Measurements from ENCODE around the gene TRAM2. TPM values are rescaled to one million over a fixed set of nuclear protein-coding genes. Genes with fewer than 3 reads are reported as not detected.
A peak's percentile ranks its signal among the peaks of the same experiment; 100 is the strongest.

TRAM2 gene
- polyA plus RNA-seq (ENCODE audit: insufficient read length in 4 of 4): 10 to 100 TPM; 34.7 to 48.5 (median 46.5) TPM

- DNase-seq (ENCODE audit: low read depth in 4 of 4, low spot score in 3 of 4): peak in 2 of 4 donors; percentile 69 to 72
Observed at GRCh38 chr6:52577022-52577777, at the start of gene TRAM2. TRAM2 (minus strand) TSS chr6:52577060; CDS start chr6:52576915, 145 bp downstream.

DNA sequence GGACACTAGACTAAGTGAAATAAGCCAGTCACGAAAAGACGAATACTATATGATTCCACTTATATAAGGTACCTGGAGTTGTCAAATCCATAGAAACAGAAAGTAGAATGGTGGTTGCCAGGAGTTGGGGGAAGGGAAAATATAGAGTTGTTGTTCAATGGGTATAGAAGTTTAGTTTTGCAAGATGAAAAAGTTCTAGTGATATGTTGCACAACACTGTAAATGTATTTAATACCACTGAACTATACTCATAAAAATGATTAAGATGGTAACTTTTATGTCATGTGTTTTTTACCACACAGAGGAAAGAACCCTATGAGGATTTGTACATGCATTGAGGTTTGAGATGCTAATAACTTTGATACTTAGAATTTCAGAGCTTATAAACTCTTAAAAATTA, 46.0 kb upstream of the TRAM2 start:
- DNase-seq (ENCODE audit: low read depth in 4 of 4, low spot score in 3 of 4): no peak

DNA sequence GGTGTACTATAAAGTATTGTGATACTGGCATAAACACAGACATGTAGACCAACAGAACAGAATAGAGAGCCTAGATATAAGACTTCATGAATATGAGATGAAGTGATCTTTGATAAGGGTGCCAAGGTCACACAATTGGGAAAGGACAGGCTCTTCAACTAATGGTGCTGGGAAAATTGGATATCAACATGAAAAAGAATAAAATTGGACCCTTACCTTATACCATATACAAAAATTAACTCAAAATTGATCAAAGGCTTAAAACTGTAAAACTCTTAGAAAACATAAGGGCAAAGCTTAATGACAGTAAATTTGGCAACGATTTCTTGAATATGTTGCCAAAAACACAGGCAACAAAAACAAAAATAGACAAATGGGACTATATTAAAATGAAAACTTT, 44.8 kb upstream of the TRAM2 start:
- no peak for DNase-seq (ENCODE audit: low read depth in 4 of 4, low spot score in 3 of 4)

DNA sequence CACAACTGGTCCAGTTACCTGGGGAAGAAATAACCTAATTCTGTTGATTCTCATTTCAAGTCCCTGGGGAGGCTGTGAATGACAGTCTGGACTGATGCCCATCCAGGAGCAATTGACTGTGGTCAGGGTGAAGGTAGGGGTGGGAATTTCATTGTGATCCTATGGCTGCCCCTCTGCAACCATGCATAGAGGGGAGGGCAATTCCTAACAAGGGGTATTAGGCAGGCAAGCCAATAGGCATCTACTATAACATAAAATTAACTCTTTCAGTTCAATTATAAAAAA, 44.0 kb upstream of the TRAM2 start:
- no peak for DNase-seq (ENCODE audit: low read depth in 4 of 4, low spot score in 3 of 4)

DNA sequence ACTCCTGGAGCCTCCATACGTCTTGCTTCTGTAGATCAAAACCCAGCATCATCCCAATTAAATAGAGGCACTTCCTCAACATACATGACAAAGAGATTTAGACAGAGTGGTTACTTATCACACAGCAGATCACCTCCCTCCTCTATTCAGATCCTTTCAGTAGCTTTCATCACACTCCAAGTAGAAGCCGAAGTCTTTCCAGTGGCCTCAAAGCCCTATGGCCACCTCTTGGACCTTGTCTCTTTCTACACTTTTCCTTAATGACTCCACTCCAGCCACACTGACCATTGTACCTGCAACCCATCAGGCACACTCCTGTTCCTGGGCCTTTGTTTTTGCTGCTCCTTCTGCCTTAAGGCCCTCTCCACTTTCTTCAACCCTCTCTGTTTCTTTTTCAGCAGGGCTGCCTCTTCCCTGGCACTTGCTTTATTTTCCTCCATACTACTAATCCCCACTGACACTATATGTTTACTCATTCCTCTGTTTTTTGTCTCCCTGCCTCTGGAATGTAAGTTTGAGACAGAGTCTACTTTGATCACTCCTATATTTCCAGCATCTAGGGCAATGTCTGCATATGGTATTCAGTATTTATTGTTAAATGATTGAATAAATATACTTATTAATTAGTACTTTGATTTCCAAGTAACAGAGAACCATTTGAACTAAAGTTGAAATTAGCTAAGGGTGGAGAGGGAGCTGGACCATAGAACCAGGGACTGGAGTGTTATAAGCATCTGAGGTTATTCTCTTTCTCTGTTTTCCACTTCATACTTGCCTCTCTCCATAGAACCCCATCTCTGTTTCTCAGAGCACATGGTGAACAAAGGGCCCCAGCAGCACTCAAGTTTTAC, 43.4 kb upstream of the TRAM2 start:
- DNase-seq (ENCODE audit: low read depth in 4 of 4, low spot score in 3 of 4): no peak

GRCh38 chr6:52617087-52617486, 40.2 kb upstream of the TRAM2 start:
- DNase-seq (ENCODE audit: low read depth in 4 of 4, low spot score in 3 of 4): no peak

DNA sequence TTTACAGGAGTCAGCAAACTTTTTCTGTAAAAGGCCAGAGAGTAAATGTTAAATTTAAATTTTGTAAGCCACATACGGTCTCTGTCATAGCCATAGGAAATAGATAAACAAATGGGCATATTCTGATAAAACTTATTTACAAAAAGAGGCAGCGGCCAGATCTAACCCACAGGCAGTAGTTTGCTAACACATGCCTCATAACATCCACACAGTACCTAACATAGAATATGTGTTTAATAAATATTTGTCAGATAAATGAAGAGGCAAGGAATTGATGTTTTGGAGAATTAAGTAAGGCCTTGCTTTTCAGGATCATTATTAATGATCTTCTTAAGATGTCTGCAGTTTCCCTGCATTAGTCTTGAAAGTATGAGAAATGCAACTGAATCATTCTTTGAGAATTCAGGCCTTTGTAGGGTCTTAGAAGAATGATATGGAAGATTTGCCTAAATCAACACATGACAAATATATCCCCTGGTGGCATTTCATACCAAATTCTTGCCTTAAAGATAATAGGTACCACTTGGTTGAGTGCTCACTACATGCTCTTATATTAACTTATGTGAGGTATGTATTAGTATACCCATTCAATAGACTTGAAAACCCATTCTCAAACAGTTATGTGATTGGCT, 39.3 kb upstream of the TRAM2 start:
- DNase-seq (ENCODE audit: low read depth in 4 of 4, low spot score in 3 of 4): no peak

DNA sequence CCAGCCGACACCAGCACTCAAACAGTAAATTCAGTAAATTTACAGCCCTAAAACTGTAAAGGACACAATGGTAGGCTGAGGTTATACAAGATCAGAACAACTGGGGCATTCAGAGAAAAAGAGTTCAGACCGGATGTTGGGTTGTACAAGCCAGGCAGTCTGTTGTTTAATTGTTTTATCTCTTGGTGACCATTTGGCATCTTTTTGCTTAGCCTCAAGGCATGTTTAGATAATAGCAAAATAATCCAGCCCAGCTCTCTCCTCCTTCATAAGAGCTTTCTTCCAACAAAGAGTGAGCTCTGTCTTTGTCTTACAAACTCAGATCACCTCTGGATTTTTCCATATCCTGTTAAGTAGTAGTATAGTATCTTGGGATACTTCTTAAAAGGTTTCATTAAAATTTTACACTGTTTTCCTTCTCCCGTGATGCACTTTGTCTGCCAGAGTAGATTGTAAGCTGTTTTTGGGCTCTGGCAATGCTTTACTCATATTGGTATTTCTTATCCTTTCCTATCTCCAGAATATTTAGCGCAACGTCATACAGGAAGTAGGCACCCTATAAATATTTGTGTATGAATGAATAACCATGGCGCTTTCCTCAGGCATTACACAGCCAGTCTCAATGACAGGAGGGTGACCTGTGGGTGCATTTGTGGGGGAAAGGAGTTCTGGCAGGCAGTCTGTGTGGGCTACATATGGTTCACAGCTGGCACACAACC, 35.6 kb upstream of the TRAM2 start:
- DNase-seq (ENCODE audit: low read depth in 4 of 4, low spot score in 3 of 4): no peak

DNA sequence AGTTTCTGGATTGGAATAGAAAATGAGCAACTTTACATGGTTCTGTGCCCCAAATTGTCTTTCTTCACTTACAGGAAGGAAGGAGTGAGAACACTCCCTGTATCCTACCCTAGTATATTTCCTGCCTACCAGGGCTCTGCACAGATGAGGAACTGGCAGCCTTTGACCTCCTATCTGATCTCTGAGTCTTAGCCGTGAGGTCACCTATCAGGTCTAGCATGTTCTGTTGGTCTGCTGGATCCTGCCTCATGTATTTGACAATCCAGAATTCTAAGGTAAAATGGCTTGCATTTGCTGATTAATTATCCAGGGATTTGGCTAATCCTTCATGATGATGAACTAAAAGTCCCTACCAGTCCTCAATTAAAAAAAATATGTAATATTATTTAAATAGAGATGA, 35.0 kb upstream of the TRAM2 start:
- DNase-seq (ENCODE audit: low read depth in 4 of 4, low spot score in 3 of 4): no peak

DNA sequence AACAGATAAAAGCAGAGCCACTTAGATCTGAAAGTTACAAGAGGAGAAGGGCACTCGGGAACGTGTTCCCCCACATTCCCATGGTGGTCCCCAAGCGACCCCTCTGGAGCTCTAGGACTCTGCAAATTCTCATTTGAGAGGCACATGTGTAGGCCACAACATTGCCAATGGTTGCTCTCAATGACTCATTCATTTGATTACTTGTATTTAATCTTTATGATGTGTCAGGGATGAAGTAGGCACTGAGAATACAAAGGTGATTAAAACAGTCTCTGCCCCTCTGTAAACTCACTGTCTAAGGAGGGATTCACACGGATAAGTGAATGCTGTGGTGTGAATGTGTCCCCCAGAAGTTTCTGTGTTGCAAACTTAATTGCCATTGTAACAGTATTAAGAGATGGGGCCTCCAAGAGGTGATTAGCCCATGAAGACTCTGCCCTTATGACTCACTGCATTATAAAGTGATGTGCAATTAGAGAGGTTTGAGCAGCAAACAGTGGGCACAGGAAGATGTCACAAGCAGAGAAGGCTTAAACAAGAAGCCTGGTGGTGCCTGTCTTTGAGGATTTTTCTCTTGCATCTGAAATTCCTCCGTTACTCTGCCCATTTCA, 34.0 kb upstream of the TRAM2 start:
- DNase-seq (ENCODE audit: low read depth in 4 of 4, low spot score in 3 of 4): no peak

DNA sequence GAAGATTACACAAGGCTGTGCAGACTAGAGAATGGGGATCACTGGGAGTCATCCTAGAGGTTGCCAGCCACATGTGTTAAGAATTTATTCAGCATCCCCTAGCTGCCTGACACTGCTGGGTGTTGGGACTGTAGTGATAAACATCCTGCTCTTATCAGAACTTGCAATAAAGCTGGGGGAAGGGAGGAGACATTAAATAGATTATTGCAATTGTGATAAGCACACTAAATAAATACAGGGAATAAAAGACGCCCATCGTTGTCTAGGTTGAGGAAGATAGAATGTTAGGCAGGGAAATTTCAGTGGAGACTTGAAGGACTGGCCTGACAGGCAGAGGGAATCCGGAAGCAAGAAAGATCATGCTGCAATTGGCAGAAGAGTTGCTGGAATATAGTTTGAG, 33.2 kb upstream of the TRAM2 start:
- DNase-seq (ENCODE audit: low read depth in 4 of 4, low spot score in 3 of 4): no peak

GRCh38 chr6:52605610-52606185, 28.8 kb upstream of the TRAM2 start:
- no peak for DNase-seq (ENCODE audit: low read depth in 4 of 4, low spot score in 3 of 4)

DNA sequence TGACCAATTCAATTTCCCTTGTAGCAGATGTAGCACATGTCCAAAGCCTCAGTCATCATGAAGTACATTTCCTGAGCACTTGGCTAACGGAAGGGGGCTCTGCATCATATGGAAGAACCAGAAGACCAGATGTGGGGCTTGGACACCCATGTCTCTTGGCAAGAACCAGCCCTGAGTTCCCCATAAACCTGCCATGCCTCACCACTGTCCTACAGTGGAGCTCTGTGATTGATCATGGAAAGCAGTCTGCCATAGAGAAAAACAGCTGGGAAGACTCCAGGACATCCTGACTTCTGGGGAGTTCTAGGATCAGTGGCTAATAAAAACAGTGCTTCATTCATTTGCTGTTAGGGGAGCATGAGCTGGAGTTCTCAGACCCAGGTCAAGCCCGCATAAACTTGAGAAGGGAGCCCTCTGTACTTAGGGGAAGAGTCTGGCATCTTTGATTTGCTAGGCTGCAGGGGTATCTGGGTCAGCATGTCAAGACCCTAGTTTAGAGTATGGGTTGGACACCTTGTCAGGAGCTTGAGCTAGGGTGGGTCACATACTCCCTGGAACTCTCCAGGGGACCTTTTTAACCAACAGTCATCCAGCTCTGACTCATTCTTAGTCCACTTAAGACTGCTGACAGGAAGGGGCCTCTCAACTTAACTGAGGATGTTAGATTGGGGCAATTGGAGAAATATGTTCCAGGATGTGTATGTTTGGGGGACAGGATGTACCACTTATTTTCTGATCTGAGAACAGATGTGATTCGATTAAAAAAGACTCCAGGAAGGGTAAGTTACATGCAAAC, 26.3 kb upstream of the TRAM2 start:
- no peak for DNase-seq (ENCODE audit: low read depth in 4 of 4, low spot score in 3 of 4)

DNA sequence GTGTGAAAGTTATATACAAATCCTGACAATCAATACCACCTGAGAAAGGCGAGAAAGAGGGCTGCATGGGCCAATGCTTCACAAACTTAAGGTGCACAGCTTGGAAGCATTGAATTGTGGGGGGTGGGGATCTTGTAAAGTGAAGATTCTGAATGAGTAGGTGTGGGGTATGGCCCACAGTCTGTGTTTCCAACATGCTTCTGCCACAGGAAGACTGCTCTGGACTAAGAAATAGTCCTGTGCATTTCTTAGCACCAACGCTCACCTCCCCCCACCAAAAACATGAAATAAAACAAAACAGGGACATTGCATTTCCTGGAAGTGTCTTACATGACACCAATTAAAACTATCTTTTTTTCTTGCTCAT, 21.9 kb upstream of the TRAM2 start:
- no peak for DNase-seq (ENCODE audit: low read depth in 4 of 4, low spot score in 3 of 4)

DNA sequence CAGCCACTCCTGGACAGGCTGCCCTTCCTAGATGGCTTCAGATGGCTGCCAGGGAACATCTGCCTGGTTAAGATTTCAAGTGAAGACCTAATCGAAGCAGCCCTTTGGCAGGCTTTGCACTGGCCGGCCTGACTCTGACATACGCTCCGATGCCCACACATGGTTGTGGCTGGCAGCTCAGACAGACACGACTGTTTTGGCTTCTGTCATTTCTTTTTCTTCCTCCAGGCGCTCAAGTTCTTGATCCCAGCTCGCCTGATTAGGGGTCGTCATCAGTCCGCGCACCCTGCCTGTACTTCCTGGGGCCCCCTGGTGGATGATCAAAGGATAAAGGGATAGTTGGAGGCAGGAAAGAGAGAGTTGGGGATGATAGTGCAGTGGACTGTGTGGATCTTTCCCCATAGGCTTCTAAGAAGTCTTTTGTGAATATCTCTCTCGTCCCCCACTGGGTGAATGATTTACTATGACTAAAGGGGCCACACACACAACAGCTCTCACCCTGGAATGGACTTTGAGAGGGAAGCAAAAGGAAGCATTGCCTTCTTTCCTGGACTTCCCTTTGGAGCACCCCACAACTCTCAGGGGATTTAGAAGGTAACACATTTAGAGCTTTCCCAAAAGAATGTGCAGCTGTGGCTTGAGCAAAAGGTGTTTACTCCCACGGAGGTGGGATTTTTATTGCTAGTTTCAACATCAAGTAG, 21.4 kb upstream of the TRAM2 start:
- DNase-seq (ENCODE audit: low read depth in 4 of 4, low spot score in 3 of 4): peak in 1 of 4 donors; percentile 50

DNA sequence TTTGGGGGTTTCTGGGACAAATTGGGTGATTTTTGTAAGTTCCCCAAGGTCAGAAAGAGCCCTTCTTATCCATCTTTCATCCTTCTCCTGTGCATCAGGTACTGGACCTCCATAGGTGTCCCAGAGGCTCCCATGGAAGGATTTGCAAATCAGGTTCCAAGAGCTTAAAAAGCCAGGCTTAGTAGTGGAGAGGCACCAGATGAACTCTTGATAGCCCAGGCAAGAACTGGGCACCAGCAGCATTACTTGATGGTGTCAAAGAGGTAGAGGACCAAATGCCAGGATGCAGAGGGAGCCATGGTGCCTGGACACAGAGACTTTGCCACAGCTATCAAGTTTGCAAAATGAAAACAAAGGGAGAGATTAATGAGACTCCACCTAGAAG, 20.9 kb upstream of the TRAM2 start:
- no peak for DNase-seq (ENCODE audit: low read depth in 4 of 4, low spot score in 3 of 4)

GRCh38 chr6:52596371-52597028, 19.6 kb upstream of the TRAM2 start:
- no peak for DNase-seq (ENCODE audit: low read depth in 4 of 4, low spot score in 3 of 4)

GRCh38 chr6:52595796-52596130, 18.9 kb upstream of the TRAM2 start:
- no peak for DNase-seq (ENCODE audit: low read depth in 4 of 4, low spot score in 3 of 4)

Data from left renal pelvis (tissue), 4 donors.